ENCODE measurements around the gene CCDC24. TPM values are rescaled to one million over a fixed set of nuclear protein-coding genes. Genes with fewer than 3 reads are reported as not detected.

Gene CCDC24
- total and polyA plus RNA-seq, 2 of the 13 experiments (the other 11 are each of a cell fraction or from before 2014, with no cell fraction given): 1.4 to 2.9 TPM

DNA sequence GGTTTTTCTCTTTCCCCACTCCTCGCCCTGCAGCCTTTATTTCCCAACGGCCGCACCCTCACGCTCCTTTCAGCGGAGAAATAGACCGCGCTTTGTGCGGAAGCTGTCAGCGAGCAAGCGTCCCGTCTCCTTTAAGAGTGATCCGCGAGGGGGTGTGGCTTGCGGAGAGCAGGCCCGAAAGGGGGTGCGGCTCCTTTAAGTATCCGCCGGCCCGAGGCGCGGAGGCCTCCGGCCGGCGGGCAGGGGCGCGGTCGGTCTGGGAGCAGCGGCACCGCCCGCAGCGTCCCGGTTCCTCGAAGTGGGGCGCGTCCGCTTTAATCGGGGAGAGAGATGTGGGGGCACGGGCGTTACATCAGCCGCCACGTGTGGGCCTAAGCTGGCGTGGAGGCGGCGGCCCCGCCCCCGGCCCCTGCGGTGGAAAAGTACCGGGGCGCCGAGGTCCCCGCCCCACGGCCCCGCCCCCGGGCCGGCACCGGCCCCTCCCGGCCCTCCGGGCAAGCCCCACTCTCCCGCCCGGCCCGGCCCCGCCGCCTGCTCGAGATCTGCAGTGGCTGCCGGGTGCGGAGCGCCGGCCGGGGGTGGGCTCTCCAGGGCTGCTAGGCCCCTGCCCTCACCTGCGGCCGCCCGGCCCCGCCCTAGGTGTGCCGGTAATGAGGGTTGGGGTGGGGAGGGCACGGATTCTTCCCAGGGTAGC is 38.7 kb downstream of the CCDC24 start (continued):
- 0 out of 2 replicates have a peak, but pooled peaks have one; percentile 49 for TF ChIP-seq ZNF501 (CRISPR knock-in tag; IDR thresholded peaks at IDR 0.05)
- TF ChIP-seq GZF1 (CRISPR knock-in tag; IDR thresholded peaks at IDR 0.05): peak; percentile 55; the same call in 1 of the 2 replicates
- TF ChIP-seq MNT (IDR thresholded peaks at IDR 0.05): peak; percentile 54; the same call in 1 of the 2 replicates
- 0 out of 2 replicates have a peak, but pooled peaks have one; percentile 37 for TF ChIP-seq ZNF343 (CRISPR knock-in tag; IDR thresholded peaks at IDR 0.05)
- TF ChIP-seq ZNF552 (CRISPR knock-in tag; IDR thresholded peaks at IDR 0.05; ENCODE audit: borderline replicate concordance): peak; percentile 42; the same call in 1 of the 2 replicates
- no peak for TF ChIP-seq MBNL3 (CRISPR knock-in tag; conservative IDR thresholded peaks at IDR 0.05)
- peak in 1 of 2 experiments; percentile 56; a peak in 2 of 4 replicates for TF ChIP-seq EP300 (IDR thresholded peaks at IDR 0.05; ENCODE audit: low read depth in 2 of 2, low read length in 2 of 2)
- no peak for TF ChIP-seq EP300 (CRISPR knock-in tag; IDR thresholded peaks at IDR 0.05; ENCODE audit: borderline replicate concordance)
- TF ChIP-seq, protein P1, sequence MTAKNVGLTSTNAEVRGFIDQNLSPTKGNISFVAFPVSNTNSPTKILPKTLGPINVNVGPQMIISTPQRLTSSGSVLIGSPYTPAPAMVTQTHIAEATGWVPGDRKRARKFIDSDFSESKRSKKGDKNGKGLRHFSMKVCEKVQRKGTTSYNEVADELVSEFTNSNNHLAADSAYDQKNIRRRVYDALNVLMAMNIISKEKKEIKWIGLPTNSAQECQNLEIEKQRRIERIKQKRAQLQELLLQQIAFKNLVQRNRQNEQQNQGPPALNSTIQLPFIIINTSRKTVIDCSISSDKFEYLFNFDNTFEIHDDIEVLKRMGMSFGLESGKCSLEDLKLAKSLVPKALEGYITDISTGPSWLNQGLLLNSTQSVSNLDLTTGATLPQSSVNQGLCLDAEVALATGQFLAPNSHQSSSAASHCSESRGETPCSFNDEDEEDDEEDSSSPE (CRISPR knock-in tag; IDR thresholded peaks at IDR 0.05): 0 out of 2 replicates have a peak, but pooled peaks have one; percentile 39
- peak in 1 of 2 experiments; percentile 74; a peak in 1 of 4 replicates for TF ChIP-seq KLF16 (CRISPR knock-in tag; IDR thresholded peaks at IDR 0.05)
- 0 out of 2 replicates have a peak, but pooled peaks have one; percentile 58 for TF ChIP-seq ZNF678 (CRISPR knock-in tag; IDR thresholded peaks at IDR 0.05)
- 0 out of 2 replicates have a peak, but pooled peaks have one; percentile 25 for TF ChIP-seq ZNF503 (CRISPR knock-in tag; IDR thresholded peaks at IDR 0.05)
- TF ChIP-seq, protein P2, sequence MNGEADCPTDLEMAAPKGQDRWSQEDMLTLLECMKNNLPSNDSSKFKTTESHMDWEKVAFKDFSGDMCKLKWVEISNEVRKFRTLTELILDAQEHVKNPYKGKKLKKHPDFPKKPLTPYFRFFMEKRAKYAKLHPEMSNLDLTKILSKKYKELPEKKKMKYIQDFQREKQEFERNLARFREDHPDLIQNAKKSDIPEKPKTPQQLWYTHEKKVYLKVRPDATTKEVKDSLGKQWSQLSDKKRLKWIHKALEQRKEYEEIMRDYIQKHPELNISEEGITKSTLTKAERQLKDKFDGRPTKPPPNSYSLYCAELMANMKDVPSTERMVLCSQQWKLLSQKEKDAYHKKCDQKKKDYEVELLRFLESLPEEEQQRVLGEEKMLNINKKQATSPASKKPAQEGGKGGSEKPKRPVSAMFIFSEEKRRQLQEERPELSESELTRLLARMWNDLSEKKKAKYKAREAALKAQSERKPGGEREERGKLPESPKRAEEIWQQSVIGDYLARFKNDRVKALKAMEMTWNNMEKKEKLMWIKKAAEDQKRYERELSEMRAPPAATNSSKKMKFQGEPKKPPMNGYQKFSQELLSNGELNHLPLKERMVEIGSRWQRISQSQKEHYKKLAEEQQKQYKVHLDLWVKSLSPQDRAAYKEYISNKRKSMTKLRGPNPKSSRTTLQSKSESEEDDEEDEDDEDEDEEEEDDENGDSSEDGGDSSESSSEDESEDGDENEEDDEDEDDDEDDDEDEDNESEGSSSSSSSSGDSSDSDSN (CRISPR knock-in tag; IDR thresholded peaks at IDR 0.05): no peak
- TF ChIP-seq MED1 (CRISPR knock-in tag; IDR thresholded peaks at IDR 0.05): peak; percentile 12
- TF ChIP-seq, protein P3, sequence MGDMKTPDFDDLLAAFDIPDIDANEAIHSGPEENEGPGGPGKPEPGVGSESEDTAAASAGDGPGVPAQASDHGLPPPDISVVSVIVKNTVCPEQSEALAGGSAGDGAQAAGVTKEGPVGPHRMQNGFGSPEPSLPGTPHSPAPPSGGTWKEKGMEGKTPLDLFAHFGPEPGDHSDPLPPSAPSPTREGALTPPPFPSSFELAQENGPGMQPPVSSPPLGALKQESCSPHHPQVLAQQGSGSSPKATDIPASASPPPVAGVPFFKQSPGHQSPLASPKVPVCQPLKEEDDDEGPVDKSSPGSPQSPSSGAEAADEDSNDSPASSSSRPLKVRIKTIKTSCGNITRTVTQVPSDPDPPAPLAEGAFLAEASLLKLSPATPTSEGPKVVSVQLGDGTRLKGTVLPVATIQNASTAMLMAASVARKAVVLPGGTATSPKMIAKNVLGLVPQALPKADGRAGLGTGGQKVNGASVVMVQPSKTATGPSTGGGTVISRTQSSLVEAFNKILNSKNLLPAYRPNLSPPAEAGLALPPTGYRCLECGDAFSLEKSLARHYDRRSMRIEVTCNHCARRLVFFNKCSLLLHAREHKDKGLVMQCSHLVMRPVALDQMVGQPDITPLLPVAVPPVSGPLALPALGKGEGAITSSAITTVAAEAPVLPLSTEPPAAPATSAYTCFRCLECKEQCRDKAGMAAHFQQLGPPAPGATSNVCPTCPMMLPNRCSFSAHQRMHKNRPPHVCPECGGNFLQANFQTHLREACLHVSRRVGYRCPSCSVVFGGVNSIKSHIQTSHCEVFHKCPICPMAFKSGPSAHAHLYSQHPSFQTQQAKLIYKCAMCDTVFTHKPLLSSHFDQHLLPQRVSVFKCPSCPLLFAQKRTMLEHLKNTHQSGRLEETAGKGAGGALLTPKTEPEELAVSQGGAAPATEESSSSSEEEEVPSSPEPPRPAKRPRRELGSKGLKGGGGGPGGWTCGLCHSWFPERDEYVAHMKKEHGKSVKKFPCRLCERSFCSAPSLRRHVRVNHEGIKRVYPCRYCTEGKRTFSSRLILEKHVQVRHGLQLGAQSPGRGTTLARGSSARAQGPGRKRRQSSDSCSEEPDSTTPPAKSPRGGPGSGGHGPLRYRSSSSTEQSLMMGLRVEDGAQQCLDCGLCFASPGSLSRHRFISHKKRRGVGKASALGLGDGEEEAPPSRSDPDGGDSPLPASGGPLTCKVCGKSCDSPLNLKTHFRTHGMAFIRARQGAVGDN (CRISPR knock-in tag; IDR thresholded peaks at IDR 0.05): peak; percentile 74
- TF ChIP-seq GABPB1 (CRISPR knock-in tag; IDR thresholded peaks at IDR 0.05): peak; percentile 47
- no peak for TF ChIP-seq ZNF75D (CRISPR knock-in tag; IDR thresholded peaks at IDR 0.05; ENCODE audit: borderline replicate concordance)

Measured in HepG2 (cell line).